ENCODE results near the gene HPCAL4.

DNA sequence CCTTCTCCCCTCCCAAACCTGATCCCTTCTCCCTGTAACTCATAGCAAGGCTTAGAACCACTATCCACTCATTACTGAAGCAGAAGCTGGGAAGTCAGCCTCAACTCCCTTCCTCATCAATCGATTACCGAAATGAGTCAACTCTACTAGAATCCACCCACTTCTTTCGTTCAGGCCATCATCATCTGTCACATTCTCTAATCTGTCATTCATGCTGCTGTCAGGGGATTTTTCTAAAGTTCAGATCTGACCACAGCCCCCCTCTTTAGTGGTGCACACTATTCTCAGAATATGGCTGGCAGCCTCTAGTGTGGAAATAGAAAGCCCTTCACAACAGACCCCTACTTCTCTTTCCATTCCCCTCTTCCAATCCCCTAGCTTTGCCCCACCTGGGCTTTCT lies 24.5 kb downstream of the HPCAL4 start:
- no peak for TF ChIP-seq HOXA7 (CRISPR knock-in tag; IDR thresholded peaks at IDR 0.05; ENCODE audit: borderline replicate concordance)
- TF ChIP-seq ZNF514 (tag by site-specific recombination; IDR thresholded peaks at IDR 0.05), result no peak
- TF ChIP-seq ZBTB20 (tag by site-specific recombination; IDR thresholded peaks at IDR 0.05), result no peak
- no peak for TF ChIP-seq ZBTB1 (tag by site-specific recombination; IDR thresholded peaks at IDR 0.05)
- TF ChIP-seq, protein P1, sequence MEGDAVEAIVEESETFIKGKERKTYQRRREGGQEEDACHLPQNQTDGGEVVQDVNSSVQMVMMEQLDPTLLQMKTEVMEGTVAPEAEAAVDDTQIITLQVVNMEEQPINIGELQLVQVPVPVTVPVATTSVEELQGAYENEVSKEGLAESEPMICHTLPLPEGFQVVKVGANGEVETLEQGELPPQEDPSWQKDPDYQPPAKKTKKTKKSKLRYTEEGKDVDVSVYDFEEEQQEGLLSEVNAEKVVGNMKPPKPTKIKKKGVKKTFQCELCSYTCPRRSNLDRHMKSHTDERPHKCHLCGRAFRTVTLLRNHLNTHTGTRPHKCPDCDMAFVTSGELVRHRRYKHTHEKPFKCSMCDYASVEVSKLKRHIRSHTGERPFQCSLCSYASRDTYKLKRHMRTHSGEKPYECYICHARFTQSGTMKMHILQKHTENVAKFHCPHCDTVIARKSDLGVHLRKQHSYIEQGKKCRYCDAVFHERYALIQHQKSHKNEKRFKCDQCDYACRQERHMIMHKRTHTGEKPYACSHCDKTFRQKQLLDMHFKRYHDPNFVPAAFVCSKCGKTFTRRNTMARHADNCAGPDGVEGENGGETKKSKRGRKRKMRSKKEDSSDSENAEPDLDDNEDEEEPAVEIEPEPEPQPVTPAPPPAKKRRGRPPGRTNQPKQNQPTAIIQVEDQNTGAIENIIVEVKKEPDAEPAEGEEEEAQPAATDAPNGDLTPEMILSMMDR (tag by site-specific recombination; IDR thresholded peaks at IDR 0.05), result no peak
- no peak for TF ChIP-seq ZEB2 (tag by site-specific recombination; IDR thresholded peaks at IDR 0.05)
- TF ChIP-seq, protein P2, sequence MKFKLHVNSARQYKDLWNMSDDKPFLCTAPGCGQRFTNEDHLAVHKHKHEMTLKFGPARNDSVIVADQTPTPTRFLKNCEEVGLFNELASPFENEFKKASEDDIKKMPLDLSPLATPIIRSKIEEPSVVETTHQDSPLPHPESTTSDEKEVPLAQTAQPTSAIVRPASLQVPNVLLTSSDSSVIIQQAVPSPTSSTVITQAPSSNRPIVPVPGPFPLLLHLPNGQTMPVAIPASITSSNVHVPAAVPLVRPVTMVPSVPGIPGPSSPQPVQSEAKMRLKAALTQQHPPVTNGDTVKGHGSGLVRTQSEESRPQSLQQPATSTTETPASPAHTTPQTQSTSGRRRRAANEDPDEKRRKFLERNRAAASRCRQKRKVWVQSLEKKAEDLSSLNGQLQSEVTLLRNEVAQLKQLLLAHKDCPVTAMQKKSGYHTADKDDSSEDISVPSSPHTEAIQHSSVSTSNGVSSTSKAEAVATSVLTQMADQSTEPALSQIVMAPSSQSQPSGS (tag by site-specific recombination; IDR thresholded peaks at IDR 0.05; ENCODE audit: low read depth), result no peak

Measured in HEK293 (cell line).